Neural progenitor cell (in vitro differentiated cells): ENCODE results near the gene PNPT1. TPM values are rescaled to one million over a fixed set of nuclear protein-coding genes. Genes with fewer than 3 reads are reported as not detected.

ENCODE experiments used
- DNase-seq: peaks from one replicate; pipeline ENCODE4 v3.0.0-alpha.2; 2016; ENCODE audit warnings: low spot score
- H2AFZ ChIP-seq: fragments of 200-600 bp; sonication (generic); replicated peaks from 2 replicates; pipeline ENCODE4 v1.6.1; 2016; ENCODE audit warnings: antibody characterized with exemption
- H3F3A ChIP-seq: fragments of 200-600 bp; sonication (generic); 2 replicates; pipeline ENCODE4 v1.6.1; 2016; ENCODE audit warnings: antibody characterized with exemption, low read depth
- H3K27ac ChIP-seq: fragments of 200-600 bp; sonication (generic); 2 replicates; pipeline ENCODE4 v1.5.1; 2016; ENCODE audit warnings: mild to moderate bottlenecking
- H3K27me3 ChIP-seq: fragments of 200-600 bp; sonication (generic); 2 replicates; pipeline ENCODE4 v1.6.1; 2016; ENCODE audit warnings: mild to moderate bottlenecking, moderate library complexity
- H3K36me3 ChIP-seq: fragments of 200-600 bp; sonication (generic); 2 replicates; pipeline ENCODE4 v1.5.1; 2016
- H3K4me1 ChIP-seq: fragments of 200-600 bp; sonication (generic); 2 replicates; pipeline ENCODE4 v1.6.1; 2016; ENCODE audit warnings: mixed run types
- H3K4me2 ChIP-seq: fragments of 200-600 bp; sonication (generic); 2 replicates; pipeline ENCODE4 v1.6.1; 2016
- H3K4me3 ChIP-seq: fragments of 200-600 bp; sonication (generic); 2 replicates; pipeline ENCODE4 v1.5.1; 2016
- H3K79me2 ChIP-seq: fragments of 200-600 bp; sonication (generic); 2 replicates; pipeline ENCODE4 v1.6.1; 2016; ENCODE audit warnings: low read depth
- H3K9ac ChIP-seq: fragments of 200-600 bp; sonication (generic); 2 replicates; pipeline ENCODE4 v1.6.1; 2016
- H3K9me3 ChIP-seq: fragments of 200-600 bp; sonication (generic); 2 replicates; pipeline ENCODE4 v1.5.1; 2016; ENCODE audit warnings: low read depth
- H4K20me1 ChIP-seq: fragments of 200-600 bp; sonication (generic); 2 replicates; pipeline ENCODE4 v1.6.1; 2016; ENCODE audit warnings: low read depth
- H3K27ac Mint-ChIP-seq: 3 replicates; pipeline ENCODE4 v1.8.0; 2021; ENCODE audit warnings: mixed read lengths
- H3K27me3 Mint-ChIP-seq: 2 replicates; pipeline ENCODE4 v1.8.0; 2022; ENCODE audit warnings: low read depth, mild to moderate bottlenecking, inconsistent platforms, moderate library complexity, mixed read lengths; ENCODE audit not compliant: insufficient read depth
- H3K36me3 Mint-ChIP-seq: 3 replicates; pipeline ENCODE4 v1.8.0; 2021; ENCODE audit warnings: mixed read lengths
- H3K4me1 Mint-ChIP-seq: 3 replicates; pipeline ENCODE4 v1.8.0; 2021; ENCODE audit warnings: mixed read lengths
- H3K4me3 Mint-ChIP-seq: 3 replicates; pipeline ENCODE4 v1.8.0; 2021; ENCODE audit warnings: mild to moderate bottlenecking, moderate library complexity, mixed read lengths
- H3K9me3 Mint-ChIP-seq: 3 replicates; pipeline ENCODE4 v1.8.0; 2020; ENCODE audit warnings: mixed read lengths
- CTCF ChIP-seq: fragments of 200-600 bp; sonication (generic); IDR thresholded peaks from 2 replicates; pipeline ENCODE4 v1.5.1; 2017; ENCODE audit warnings: antibody characterized with exemption, mild to moderate bottlenecking
- EZH2 ChIP-seq: fragments of 200-600 bp; sonication (generic); IDR thresholded peaks from 2 replicates; pipeline ENCODE4 v1.6.1; 2017; ENCODE audit warnings: antibody characterized with exemption, mild to moderate bottlenecking, moderate library complexity
- EZH2phosphoT487 ChIP-seq: fragments of 200-600 bp; sonication (generic); IDR thresholded peaks from 2 replicates; pipeline ENCODE4 v1.6.1; 2017; ENCODE audit warnings: antibody characterized with exemption
- total RNA-seq: library from RNA; depleted of rRNA; stranded (reverse); fragments of >200 nt; gene quantifications from 2 replicates; pipeline ENCODE4 v1.2.3, GENCODE V29; 2015; ENCODE audit warnings: low replicate concordance

The PNPT1 gene
- total RNA-seq, 1 donor from 2014 or later, result 33.5 TPM

- Mint-ChIP-seq H3K27me3 (no peaks in the 10 kb centered on the region), H3K27ac (no peak overlapping the region), H3K36me3 (peaks cover 12% of the 10 kb centered on the region), H3K4me1 (no peaks in the 10 kb centered on the region), H3K9me3 (no peaks in the 10 kb centered on the region), H3K4me3 (no peak overlapping the region)
- Histone ChIP-seq H2AFZ (no peak overlapping the region), H3K27me3 (no peaks in the 10 kb centered on the region), H3K9me3 (no peaks in the 10 kb centered on the region), H3K36me3 (no peaks in the 10 kb centered on the region), H3K4me2 (no peak overlapping the region), H3K4me1 (no peaks in the 10 kb centered on the region), H3K79me2 (no peaks in the 10 kb centered on the region), H3K27ac (no peak overlapping the region), H3F3A (no peaks in the 10 kb centered on the region), H4K20me1 (no peaks in the 10 kb centered on the region), H3K4me3 (no peak overlapping the region), H3K9ac (no peak overlapping the region)
- TF ChIP-seq EZH2phosphoT487 (no peak), EZH2 (no peak)
- DNase-seq, result no peak
Measured at GRCh38 chr2:55636831-55637230, 56.8 kb downstream of the PNPT1 start.

GRCh38 chr2:55628931-55629330 is 64.7 kb downstream of the PNPT1 start:
- Histone ChIP-seq H4K20me1 (no peaks in the 10 kb centered on the region), H3K9ac (no peak overlapping the region), H3K27ac (no peak overlapping the region), H3K4me3 (no peak overlapping the region), H3K4me1 (no peaks in the 10 kb centered on the region), H3K79me2 (peaks cover under 1% of the 10 kb centered on the region), H3K36me3 (no peaks in the 10 kb centered on the region), H2AFZ (no peak overlapping the region), H3F3A (no peaks in the 10 kb centered on the region), H3K4me2 (no peak overlapping the region), H3K27me3 (no peaks in the 10 kb centered on the region), H3K9me3 (no peaks in the 10 kb centered on the region)
- no peak overlapping the region for H3K27ac Mint-ChIP-seq
- no peak overlapping the region for H3K4me3 Mint-ChIP-seq
- no peaks in the 10 kb centered on the region for H3K4me1 Mint-ChIP-seq
- H3K9me3 Mint-ChIP-seq, result no peaks in the 10 kb centered on the region
- TF ChIP-seq EZH2phosphoT487 (no peak), EZH2 (no peak), CTCF (no peak)
- peaks cover 2% of the 10 kb centered on the region for H3K36me3 Mint-ChIP-seq
- DNase-seq, result no peak
- peaks cover 2% of the 10 kb centered on the region for H3K27me3 Mint-ChIP-seq

- Histone ChIP-seq H3K27ac (no peak overlapping the region), H3K9me3 (no peaks in the 10 kb centered on the region), H4K20me1 (no peaks in the 10 kb centered on the region), H3K36me3 (no peaks in the 10 kb centered on the region), H2AFZ (no peak overlapping the region), H3K79me2 (peaks cover 11% of the 10 kb centered on the region), H3K4me2 (no peak overlapping the region), H3K9ac (no peak overlapping the region), H3K27me3 (no peaks in the 10 kb centered on the region), H3F3A (no peaks in the 10 kb centered on the region), H3K4me1 (peaks cover under 1% of the 10 kb centered on the region), H3K4me3 (no peak overlapping the region)
- Mint-ChIP-seq H3K9me3 (no peaks in the 10 kb centered on the region), H3K4me3 (no peak overlapping the region), H3K4me1 (no peaks in the 10 kb centered on the region), H3K36me3 (peaks cover 2% of the 10 kb centered on the region), H3K27ac (no peak overlapping the region), H3K27me3 (peaks cover 2% of the 10 kb centered on the region)
- DNase-seq, result no peak
- TF ChIP-seq CTCF, result no peak
- TF ChIP-seq EZH2, result no peak
- TF ChIP-seq EZH2phosphoT487, result no peak
Measured at GRCh38 chr2:55627915-55628314, 65.7 kb downstream of the PNPT1 start.

- no peak overlapping the region for H3K4me3 ChIP-seq
- Mint-ChIP-seq H3K36me3 (peaks cover 6% of the 10 kb centered on the region), H3K4me3 (no peak overlapping the region), H3K27me3 (peaks cover 2% of the 10 kb centered on the region), H3K4me1 (peaks cover 19% of the 10 kb centered on the region), H3K27ac (no peak overlapping the region), H3K9me3 (no peaks in the 10 kb centered on the region)
- H3K27ac ChIP-seq, result no peak overlapping the region
- H2AFZ ChIP-seq, result no peak overlapping the region
- no peak for DNase-seq
- H3K79me2 ChIP-seq, result peaks cover 67% of the 10 kb centered on the region
- peaks cover 16% of the 10 kb centered on the region for H3K4me1 ChIP-seq
- no peak for TF ChIP-seq EZH2phosphoT487
- no peak overlapping the region for H3K9ac ChIP-seq
- H3K4me2 ChIP-seq, result peak overlapping the region; percentile 56
- H3K9me3 ChIP-seq, result no peaks in the 10 kb centered on the region
- H3K27me3 ChIP-seq, result no peaks in the 10 kb centered on the region
- no peaks in the 10 kb centered on the region for H3K36me3 ChIP-seq
- peaks cover 9% of the 10 kb centered on the region for H3F3A ChIP-seq
- peaks cover 14% of the 10 kb centered on the region for H4K20me1 ChIP-seq
Measured at GRCh38 chr2:55621802-55622201, 71.8 kb downstream of the PNPT1 start.
